Activated CD4-positive, alpha-beta T cell treated with anti-CD3 and anti-CD28 coated beads for 24 hours (primary cell): Measurements from ENCODE around the gene SYNRG.

Experiments used
- DNase-seq, 2 donors: peaks; one replicate each; pipeline ENCODE4 v3.0.0-alpha.2; 2020; ENCODE audit warnings: low read depth in 2 of 2

SYNRG gene

GRCh38 chr17:37505333-37505732, 103.9 kb downstream of the SYNRG start:
- DNase-seq, result no peak

GRCh38 chr17:37503148-37503547, 106.1 kb downstream of the SYNRG start:
- DNase-seq, result no peak

DNA sequence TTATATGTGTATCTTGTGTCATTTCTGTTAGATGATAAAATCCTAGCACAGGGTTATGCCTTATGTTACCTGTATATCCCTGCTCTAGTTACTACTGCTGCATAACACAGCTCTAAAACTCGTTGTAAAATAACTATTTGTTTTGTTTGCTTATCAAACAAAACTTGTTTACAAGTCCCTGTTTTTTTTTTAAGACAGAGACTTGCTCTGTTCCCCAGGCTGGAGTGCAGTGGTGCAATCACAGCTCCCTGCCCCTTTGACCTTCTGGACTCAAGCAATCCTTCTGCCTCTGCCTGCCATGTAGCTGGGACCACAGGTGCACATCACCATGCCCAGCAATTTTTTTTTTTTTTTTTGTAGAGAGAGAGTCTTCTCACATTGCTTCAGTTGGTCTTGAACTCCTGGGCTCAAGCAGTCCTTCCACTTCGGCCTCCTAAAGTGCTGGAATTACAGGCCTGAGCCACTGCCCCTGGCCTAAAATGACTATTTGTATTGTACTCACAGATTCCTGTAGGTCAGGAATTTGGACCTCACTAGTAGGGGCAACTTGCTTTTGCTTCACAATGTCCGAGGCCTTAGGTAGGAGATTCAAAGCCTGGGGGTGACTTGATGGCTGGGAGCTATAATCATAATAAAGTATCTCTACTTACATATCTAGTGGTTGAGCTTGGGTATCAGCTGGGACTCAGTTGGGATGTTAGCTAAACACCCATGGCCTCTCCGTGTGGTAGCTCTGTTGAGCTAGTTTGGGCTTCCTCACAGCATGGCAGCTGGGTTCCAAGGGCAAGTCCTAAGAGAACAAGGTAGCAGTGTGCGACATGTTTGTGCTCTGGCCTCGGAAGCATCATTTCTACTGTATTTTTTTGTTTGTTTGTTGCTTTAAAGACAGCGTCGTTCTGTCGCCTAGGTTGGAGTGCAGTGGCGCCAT, 106.9 kb downstream of the SYNRG start:
- DNase-seq, result no peak

- DNase-seq, result no peak
These were observed 108.8 kb downstream of the SYNRG start for GRCh38 chr17:37500378-37500777.

- no peak for DNase-seq
These were observed 114.2 kb downstream of the SYNRG start for GRCh38 chr17:37494971-37495370.

DNA sequence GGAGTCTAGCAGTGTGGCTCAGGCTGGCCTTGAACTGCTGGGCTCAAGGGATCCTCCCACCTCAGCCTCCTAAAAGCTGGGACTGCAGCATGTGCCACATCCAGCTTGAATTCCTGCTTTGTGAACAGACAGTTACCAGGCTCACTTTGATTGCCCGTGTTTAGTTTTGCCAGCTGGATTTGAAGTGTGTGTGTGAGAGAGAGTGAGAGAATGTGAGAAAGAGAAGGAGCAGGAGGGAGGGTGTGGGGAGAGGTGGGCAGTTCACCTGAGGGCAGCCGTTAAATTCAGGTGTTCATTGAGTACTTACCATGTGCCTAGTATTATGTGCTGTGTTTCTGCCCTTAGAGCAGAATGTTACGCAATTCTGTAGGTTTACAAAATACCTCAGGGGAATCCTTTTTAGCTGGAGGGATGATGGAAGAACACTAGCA, 114.8 kb downstream of the SYNRG start:
- DNase-seq, result no peak

DNA sequence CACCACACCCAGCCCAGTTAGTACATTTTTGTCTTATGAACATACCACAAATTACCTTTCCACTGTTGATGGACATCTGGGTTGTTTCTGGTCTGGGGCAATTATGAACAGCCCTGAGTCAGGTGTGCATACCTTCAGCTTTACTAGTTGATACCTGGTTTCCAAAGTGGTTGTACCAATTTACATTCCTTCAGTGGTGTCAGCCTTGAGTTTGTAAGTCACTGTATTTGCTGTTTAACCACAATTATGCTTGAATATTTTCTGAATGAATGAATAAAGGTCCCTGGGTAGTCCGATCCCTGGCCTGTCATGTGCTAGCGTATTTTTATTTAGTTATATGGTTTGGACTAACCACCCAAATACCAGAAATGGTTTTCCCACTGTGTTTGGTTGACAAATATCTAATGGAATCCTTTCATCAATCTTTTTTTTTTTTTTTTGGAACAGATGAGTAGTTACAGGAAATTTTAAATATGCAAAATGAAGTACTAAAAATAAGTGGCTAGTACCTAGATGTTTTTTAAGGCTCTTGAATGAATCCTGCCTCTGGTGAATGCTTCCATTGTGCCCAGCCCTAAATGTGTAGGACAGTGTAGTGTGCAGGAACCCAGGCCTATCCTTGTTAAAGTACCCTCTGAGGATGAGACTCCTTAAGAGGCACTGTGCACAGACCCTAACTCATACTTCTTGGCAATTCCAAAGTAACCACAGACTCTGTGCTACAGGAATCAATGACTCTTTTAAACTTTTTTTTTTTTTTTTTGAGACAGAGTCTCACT, 115.8 kb downstream of the SYNRG start:
- DNase-seq, result no peak

GRCh38 chr17:37492167-37492566, 117.1 kb downstream of the SYNRG start:
- no peak for DNase-seq

DNA sequence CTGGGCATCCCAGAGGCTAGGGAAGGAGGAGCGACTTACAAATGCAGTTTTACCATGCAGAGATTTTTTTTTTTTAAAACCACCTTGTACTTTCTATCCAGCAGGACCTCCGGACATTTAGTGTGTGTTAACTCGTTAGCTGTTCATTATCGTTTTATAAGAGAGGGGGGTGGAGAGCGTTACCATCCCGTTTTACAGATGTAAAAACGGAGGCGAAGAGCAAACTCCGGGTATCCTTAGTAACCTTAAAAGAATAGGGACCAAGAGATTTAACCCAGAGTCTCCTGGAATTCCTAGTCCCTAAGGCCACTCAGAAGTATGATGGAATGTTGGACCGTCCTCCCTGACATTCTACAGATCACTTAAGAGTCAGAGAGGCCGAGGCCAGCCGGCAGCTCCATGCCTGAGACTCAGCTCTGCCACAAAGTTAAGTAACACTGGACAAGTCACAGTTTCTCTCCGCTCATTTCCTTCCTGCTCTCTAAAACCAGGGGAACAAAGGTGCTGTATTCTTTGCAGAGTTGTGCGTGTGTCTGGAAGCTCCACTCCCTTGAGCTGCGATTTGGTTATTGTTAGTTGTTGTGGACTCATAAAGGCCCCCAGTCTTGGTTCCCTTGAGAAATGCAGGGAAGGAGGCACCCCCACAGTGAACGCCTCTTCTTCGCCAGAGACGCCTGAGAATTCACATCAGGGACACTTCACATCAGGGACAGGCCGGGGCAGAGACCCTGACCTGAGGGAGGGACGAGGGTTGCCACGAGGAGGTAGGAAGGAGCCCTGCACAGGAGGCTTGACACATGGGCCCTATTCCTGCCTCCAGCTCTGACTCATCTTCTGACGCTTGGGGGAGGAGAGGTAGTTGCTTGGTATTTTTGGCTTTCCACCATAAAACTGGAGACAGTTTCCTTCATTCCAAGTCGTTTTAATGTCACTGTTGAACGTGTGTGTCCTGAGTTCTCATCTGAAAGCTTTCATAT, 118.3 kb downstream of the SYNRG start:
- DNase-seq, result no peak

GRCh38 chr17:37490022-37490587, 119.1 kb downstream of the SYNRG start:
- peak; percentile 53 to 55 for DNase-seq

- peak; percentile 46 to 60 for DNase-seq
These were observed 119.8 kb downstream of the SYNRG start, which contains the start of gene DUSP14 for GRCh38 chr17:37489197-37490001. Gene DUSP14, plus strand, starts transcription at chr17:37489891. Its CDS starts 22,382 bp downstream, at chr17:37512273.

GRCh38 chr17:37488607-37489196, 120.5 kb downstream of the SYNRG start:
- peak; percentile 36 to 46 for DNase-seq

DNA sequence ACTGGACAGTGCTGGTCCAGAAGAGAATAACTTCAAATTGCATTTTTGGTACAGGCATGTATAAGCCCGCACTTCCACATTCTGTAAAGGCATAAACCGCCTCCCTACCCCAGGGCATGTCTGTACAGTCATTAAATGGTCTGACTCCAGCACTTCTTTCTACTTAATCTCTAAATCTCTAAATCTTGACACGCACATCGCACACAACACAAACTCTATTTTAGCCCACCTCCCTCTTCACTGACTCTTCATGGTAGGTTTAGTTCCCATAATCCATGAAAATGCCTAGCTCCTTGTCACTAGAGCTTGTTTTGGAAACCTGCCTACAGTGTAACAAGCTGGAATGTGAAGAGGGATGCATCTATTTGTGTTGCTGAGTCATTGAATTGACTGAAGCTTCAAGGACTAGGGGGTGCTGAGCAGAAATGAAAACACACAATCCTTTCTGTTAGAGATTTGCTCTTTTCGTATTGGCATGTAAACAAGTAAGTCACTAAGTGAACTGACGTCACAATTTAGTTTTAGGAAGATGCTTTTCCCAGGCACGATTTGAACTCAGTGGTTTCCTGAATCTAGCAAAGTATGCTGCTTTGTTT, 121.1 kb downstream of the SYNRG start:
- no peak for DNase-seq

GRCh38 chr17:37485938-37486570, 123.2 kb downstream of the SYNRG start:
- no peak for DNase-seq

GRCh38 chr17:37483311-37484039, 125.7 kb downstream of the SYNRG start:
- DNase-seq, result no peak

- no peak for DNase-seq
These were observed 128.1 kb downstream of the SYNRG start for GRCh38 chr17:37481001-37481665.

DNA sequence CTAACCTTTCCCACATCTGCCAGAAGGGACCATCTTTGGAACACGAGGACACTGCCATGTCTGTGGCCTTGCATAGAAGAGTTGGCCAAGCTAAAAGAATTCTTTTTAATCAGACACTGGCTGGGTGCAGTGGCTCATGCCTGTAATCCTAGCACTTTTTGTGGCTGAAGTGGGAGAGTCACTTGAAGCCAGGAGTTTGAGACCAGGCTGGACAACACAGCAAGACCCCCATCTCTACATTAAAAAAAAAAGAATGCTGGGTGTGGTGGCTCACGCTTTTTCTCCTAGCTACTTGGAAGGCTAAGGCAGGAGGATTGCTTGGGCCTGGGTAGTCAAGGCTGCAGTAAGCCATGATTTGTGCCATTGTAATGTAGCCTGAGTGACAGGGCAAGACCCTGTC, 128.8 kb downstream of the SYNRG start:
- no peak for DNase-seq

DNA sequence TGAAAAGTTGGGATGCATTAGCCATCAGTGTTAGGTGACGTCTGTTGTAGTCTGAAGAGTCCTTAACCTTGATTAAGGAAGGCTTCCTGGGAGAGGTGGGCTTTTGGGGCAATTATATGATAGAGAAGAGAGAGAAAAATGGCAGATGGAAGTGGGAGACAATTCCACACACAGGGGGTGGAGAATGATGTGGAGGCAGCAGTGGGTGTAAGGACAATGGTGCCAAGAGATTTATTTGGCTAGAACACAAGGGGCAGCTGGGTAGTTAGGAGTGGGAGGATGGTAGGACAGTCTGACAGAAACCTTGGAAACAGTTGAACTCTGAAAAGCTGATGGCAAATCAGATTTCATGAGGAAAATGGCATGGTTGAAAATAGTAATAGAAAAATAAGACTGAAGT, 130.2 kb downstream of the SYNRG start:
- no peak for DNase-seq
